HEK293T (cell line): ENCODE results near the gene NET1.

ENCODE experiments used
- CTCF ChIA-PET: fragments of 350-600 bp; formaldehyde crosslinking; extraction: SDS; loops from one replicate; lab custom pipeline; 2021; ENCODE audit warnings: antibody characterized with exemption, inconsistent platforms; lab: Yijun Ruan, JAX
- POLR2A ChIA-PET: fragments of 350-600 bp; formaldehyde crosslinking; extraction: SDS; loops from one replicate; lab custom pipeline; 2020; ENCODE audit warnings: antibody characterized with exemption, inconsistent platforms; lab: Yijun Ruan, JAX
- DNase-seq: peaks from one replicate; pipeline ENCODE4 v3.0.0; 2012; ENCODE audit warnings: mixed read lengths; ENCODE audit errors: extremely low spot score
- ARNT ChIP-seq: fragments of 450-650 bp; IDR thresholded peaks from 2 replicates; pipeline ENCODE4 v1.6.1; 2017; ENCODE audit warnings: mild to moderate bottlenecking
- BHLHE40 ChIP-seq: fragments of 450-650 bp; IDR thresholded peaks from 2 replicates; pipeline ENCODE4 v1.6.1; 2016; ENCODE audit warnings: mild to moderate bottlenecking, moderate library complexity, borderline replicate concordance
- CTBP1 ChIP-seq: fragments of 450-650 bp; IDR thresholded peaks from 2 replicates; pipeline ENCODE4 v1.6.1; 2016; ENCODE audit warnings: borderline replicate concordance
- ELF4 ChIP-seq: fragments of 450-650 bp; IDR thresholded peaks from 2 replicates; pipeline ENCODE4 v1.6.1; 2017; ENCODE audit warnings: antibody characterized with exemption
- FOXA1 ChIP-seq: fragments of 450-650 bp; IDR thresholded peaks from 2 replicates; pipeline ENCODE4 v1.6.1; 2016; ENCODE audit warnings: mild to moderate bottlenecking
- FOXK2 ChIP-seq: fragments of 450-650 bp; IDR thresholded peaks from 2 replicates; pipeline ENCODE4 v1.6.1; 2016; ENCODE audit warnings: mild to moderate bottlenecking
- FOXM1 ChIP-seq: fragments of 450-650 bp; IDR thresholded peaks from 2 replicates; pipeline ENCODE4 v1.6.1; 2017; ENCODE audit warnings: mild to moderate bottlenecking, borderline replicate concordance
- HDGF ChIP-seq: fragments of 450-650 bp; IDR thresholded peaks from 2 replicates; pipeline ENCODE4 v1.6.1; 2017; ENCODE audit warnings: antibody characterized with exemption, borderline replicate concordance
- L3MBTL2 ChIP-seq: fragments of 450-650 bp; conservative IDR thresholded peaks from 2 replicates; pipeline ENCODE4 v1.6.1; 2016; ENCODE audit warnings: mild to moderate bottlenecking
- LEF1 ChIP-seq: fragments of 450-650 bp; IDR thresholded peaks from 2 replicates; pipeline ENCODE4 v1.6.1; 2017; ENCODE audit warnings: mild to moderate bottlenecking, borderline replicate concordance
- NFRKB ChIP-seq: fragments of 450-650 bp; IDR thresholded peaks from 2 replicates; pipeline ENCODE4 v1.6.1; 2016; ENCODE audit warnings: mild to moderate bottlenecking, moderate library complexity
- SP1 ChIP-seq: fragments of 450-650 bp; IDR thresholded peaks from 2 replicates; pipeline ENCODE4 v1.6.1; 2017
- SUZ12 ChIP-seq: fragments of 450-650 bp; IDR thresholded peaks from 2 replicates; pipeline ENCODE4 v1.6.1; 2016; ENCODE audit warnings: mild to moderate bottlenecking
- TARDBP ChIP-seq: fragments of 450-650 bp; IDR thresholded peaks from 2 replicates; pipeline ENCODE4 v1.6.1; 2016
- ZNF384 ChIP-seq: fragments of 450-650 bp; IDR thresholded peaks from 2 replicates; pipeline ENCODE4 v1.6.1; 2016
- TF ChIP-seq, protein P1 (sequence below): fragments of 450-650 bp; IDR thresholded peaks from 2 replicates; pipeline ENCODE4 v1.6.1; 2016

The NET1 gene

DNA sequence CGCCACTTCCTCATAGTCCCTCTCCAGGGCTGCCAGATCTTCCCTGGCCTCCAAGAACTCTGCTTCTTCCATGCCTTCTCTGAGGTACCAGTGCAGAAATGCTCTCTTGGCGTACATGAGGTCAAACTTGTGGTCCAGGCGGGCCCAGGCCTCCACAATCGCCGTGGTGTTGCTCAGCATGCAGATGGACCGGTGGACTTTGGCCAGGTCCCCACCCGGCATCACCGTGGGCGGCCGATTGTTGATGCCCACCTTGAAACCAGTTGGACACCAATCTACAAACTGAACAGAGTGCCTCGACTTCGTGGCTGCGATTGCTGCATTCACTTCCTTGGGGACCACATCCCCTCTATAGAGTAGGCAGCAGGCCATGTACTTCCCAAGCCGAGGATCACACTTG, 18.8 kb upstream of the NET1 start:
- POLR2A ChIA-PET, result no interaction called here
- TF ChIP-seq SP1 (no peak), FOXM1 (no peak), L3MBTL2 (no peak), ELF4 (no peak), ZNF384 (no peak), FOXA1 (no peak), HDGF (no peak)
- TF ChIP-seq, protein P1, sequence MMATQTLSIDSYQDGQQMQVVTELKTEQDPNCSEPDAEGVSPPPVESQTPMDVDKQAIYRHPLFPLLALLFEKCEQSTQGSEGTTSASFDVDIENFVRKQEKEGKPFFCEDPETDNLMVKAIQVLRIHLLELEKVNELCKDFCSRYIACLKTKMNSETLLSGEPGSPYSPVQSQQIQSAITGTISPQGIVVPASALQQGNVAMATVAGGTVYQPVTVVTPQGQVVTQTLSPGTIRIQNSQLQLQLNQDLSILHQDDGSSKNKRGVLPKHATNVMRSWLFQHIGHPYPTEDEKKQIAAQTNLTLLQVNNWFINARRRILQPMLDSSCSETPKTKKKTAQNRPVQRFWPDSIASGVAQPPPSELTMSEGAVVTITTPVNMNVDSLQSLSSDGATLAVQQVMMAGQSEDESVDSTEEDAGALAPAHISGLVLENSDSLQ, result no peak
- no peak for DNase-seq
- CTCF ChIA-PET, result no interaction called here

GRCh38 chr10:5395168-5395567, 17.2 kb upstream of the NET1 start:
- no peak for TF ChIP-seq FOXM1
- TF ChIP-seq BHLHE40, result no peak
- no peak for TF ChIP-seq L3MBTL2
- TF ChIP-seq ARNT, result no peak
- no peak for TF ChIP-seq ELF4
- no peak for TF ChIP-seq TARDBP
- TF ChIP-seq ZNF384, result no peak
- no peak for TF ChIP-seq SUZ12
- TF ChIP-seq LEF1, result no peak
- TF ChIP-seq FOXK2, result no peak
- no peak for TF ChIP-seq FOXA1
- TF ChIP-seq HDGF, result no peak
- no peak for TF ChIP-seq NFRKB
- no peak for TF ChIP-seq SP1
- TF ChIP-seq, protein P1, result no peak
- no peak for TF ChIP-seq CTBP1
- DNase-seq, result no peak
- ChIA-PET CTCF (no interaction called here), POLR2A (no interaction called here)

DNA sequence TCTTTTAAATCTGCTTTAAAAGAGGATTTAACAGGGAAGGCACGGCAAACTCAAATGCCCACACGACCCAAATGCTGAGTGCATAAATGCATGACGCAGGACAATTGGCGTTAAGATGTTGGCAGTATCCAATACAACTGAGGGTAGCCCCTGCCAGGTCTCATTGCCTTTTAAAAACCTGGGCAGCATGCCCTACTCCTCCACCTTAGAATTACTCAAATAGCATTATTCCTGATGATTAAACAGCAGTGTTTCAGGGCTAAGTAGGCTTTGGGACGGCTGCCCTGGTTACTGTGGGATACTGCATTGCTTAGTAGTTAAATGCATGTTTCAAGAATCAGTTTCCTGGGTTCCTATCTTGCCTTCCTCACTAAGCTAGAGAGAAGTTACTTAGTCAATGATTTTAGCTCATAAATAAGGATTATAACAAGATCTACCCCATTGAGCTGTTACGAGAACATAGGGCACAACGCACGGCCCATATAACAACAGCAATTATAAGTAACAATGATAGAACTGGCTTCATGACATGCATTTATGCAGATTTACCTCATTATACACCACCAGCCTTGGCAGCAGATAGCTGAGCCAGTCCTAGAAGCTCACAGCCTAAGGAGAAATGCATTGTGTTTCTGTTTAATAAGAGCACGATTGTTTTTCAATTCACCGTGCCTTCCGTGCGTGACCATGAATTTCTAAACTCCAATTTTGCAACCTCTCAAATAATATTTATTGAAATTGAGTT, 15.6 kb upstream of the NET1 start:
- ChIA-PET POLR2A (interaction anchor here (0.7 kb wide), 1 partner anchor 16 kb away, joined by 3 read pairs; no protein-coding TSS in a partner anchor), CTCF (no interaction called here)
- DNase-seq, result no peak
- TF ChIP-seq L3MBTL2 (no peak), SUZ12 (no peak), SP1 (no peak), NFRKB (no peak), LEF1 (no peak), TARDBP (no peak), ELF4 (no peak), BHLHE40 (no peak)
- TF ChIP-seq, protein P1, result no peak

DNA sequence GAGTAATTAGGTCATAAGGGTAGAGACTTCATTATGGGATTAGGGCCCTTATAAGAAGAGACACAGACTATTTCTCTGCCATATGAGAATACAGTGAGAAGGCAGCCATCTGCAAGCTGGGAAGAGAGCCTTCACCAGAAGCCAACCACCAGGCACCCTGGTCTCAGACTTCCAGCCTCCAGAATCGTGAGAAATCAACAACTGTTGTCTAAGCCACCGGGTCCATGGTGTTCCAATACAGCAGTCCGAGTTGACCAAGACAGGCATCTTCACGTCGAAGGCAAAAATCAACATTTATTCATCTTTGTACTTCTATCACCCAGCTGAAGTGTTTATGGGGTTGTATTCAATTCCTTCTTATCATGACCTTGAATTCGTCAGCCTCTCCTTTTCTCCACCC, 13.0 kb upstream of the NET1 start:
- ChIA-PET POLR2A (no interaction called here), CTCF (no interaction called here)

More for the DNA sequence above, 13.0 kb upstream of the NET1 start:
- TF ChIP-seq FOXM1 (no peak), HDGF (no peak), SUZ12 (no peak), BHLHE40 (no peak), FOXA1 (no peak), ARNT (no peak), NFRKB (no peak), ELF4 (no peak), SP1 (no peak), TARDBP (no peak), CTBP1 (no peak), FOXK2 (no peak), ZNF384 (no peak), LEF1 (no peak), L3MBTL2 (no peak)
- TF ChIP-seq, protein P1, result no peak
- DNase-seq, result no peak
